ENCODE data around the gene ARHGAP22.

Gene ARHGAP22

DNA sequence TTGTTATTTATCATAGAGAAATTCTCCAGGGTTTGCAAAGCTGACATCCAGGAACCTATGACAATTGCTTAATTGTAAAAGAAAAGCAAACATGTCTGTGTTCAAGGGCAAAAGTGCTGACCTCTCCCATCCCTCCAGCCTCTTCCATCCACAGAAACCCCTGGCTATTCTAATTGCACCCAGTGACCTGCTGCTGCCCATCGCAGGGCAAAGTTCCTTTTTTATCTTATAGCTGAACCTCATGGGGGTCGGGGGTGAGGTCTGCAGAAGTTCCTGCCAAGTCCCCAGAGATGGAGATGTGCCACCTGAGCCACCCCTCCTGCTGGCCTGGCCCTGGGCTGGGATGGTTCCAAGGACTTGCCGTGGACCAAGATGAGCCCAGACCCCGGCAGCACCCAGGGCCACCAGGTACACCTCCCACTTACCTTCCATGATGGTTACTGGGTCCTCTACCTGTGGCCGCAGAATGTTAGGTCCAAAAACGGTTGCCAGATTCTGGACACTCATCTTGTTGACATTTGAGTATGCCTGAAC, 151.9 kb downstream of the ARHGAP22 start:
- no peak overlapping the region for H3K14ac ChIP-seq (ENCODE audit: low read length in 2 of 2)

DNA sequence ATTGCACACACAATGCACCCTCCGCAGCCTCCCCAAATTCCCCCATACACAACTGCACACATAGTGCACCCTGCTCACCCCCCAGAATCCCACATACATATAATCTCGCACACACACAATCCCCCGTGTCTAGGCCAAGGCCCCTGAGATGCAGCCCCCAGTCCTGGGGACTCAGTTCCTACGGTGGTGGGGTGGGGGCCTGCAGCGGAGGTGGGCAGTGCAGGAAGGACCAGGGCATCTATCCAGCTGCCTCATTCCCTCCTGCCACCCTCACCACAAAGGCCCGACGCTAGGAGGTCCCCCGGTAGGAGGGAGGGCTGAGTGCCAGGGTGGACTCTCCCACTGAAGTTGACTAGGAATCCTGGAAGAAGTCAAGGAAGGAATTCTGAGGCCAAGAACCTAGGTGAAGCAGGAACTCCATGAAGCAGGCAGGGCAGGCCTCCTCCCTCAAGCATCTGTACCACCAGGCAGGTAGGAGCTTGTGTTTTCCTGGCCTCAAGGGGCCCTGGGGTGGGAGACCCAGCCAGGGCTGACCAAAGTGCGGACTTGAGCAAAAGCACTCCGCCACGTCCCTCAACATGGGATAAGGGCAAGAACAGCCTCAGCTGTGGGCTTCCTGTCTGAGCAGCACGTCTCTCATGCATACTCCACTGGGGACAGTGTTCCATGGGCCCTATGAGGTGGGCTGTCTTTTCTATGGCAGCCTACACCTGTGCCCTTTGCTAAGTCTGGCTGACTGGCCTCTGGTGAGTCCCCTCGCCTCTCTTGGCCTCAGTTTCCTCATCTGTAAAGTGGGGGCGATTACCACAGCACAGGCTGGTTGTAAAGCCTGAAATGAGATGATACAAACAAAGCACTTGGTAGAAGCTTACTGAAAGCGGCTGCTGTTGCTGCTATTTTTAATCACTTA, 152.6 kb downstream of the ARHGAP22 start:
- no peak for DNase-seq
- Histone ChIP-seq H3K9me3 (ENCODE audit: control insufficient read depth, low read length) (no peaks in the 10 kb centered on the region), H3K4me3 (ENCODE audit: insufficient read depth in 1 of 2, low read depth in 1 of 2, low read length in 2 of 2) (no peak overlapping the region), H3K79me1 (replicated peaks; ENCODE audit: low read length, poor library complexity, severe bottlenecking) (peaks cover 3% of the 10 kb centered on the region), H2AK5ac (ENCODE audit: low read length, severe bottlenecking) (no peak overlapping the region), H3K9ac (ENCODE audit: low read length) (no peak overlapping the region), H2AFZ (ENCODE audit: low read depth, low read length) (no peak overlapping the region), H3K23ac (ENCODE audit: low read length in 2 of 2) (no peak overlapping the region), H2BK5ac (ENCODE audit: low read depth, low read length, poor library complexity, severe bottlenecking) (no peak overlapping the region), H2BK12ac (ENCODE audit: low read length in 2 of 2) (no peak overlapping the region), H3K14ac (ENCODE audit: low read length in 2 of 2) (no peak overlapping the region), H2BK120ac (ENCODE audit: low read depth, low read length) (no peak overlapping the region), H3K27me3 (ENCODE audit: control insufficient read depth in 1 of 2, insufficient read depth in 1 of 2, low read length in 2 of 2) (no peaks in the 10 kb centered on the region), H2BK15ac (ENCODE audit: low read depth, poor library complexity, severe bottlenecking) (no peak overlapping the region), H3K4me1 (ENCODE audit: control insufficient read depth, insufficient read depth, low read depth, low read length) (peaks cover 21% of the 10 kb centered on the region), H3K18ac (ENCODE audit: low read depth in 1 of 2, low read length in 2 of 2) (no peak overlapping the region), H3K36me3 (ENCODE audit: control insufficient read depth in 1 of 2, insufficient read depth in 2 of 2, low read depth in 1 of 2, low read length in 2 of 2) (peaks cover 45 to 80% of the 10 kb centered on the region in 2 experiments), H4K91ac (ENCODE audit: low read length) (no peak overlapping the region), H3K4ac (ENCODE audit: low read depth in 1 of 2, low read length in 2 of 2) (no peak overlapping the region), H3K27ac (ENCODE audit: low read length, poor library complexity, severe bottlenecking) (no peak overlapping the region), H4K8ac (ENCODE audit: low read length) (no peak overlapping the region), H3K4me2 (ENCODE audit: low read length, poor library complexity, severe bottlenecking) (no peak overlapping the region)
- WGBS: 98% methylated on average over 11 of the region's 15 CpGs

More for the DNA sequence above, 151.9 kb downstream of the ARHGAP22 start:
- peaks cover 3% of the 10 kb centered on the region for H3K79me1 ChIP-seq (replicated peaks; ENCODE audit: low read length, poor library complexity, severe bottlenecking)
- WGBS: 99% methylated on average over 6 of the region's 6 CpGs
- no peaks in the 10 kb centered on the region for H3K9me3 ChIP-seq (ENCODE audit: control insufficient read depth, low read length)
- H2AK5ac ChIP-seq (ENCODE audit: low read length, severe bottlenecking): no peak overlapping the region
- no peak overlapping the region for H2BK5ac ChIP-seq (ENCODE audit: low read depth, low read length, poor library complexity, severe bottlenecking)
- H3K4me2 ChIP-seq (ENCODE audit: low read length, poor library complexity, severe bottlenecking): no peak overlapping the region
- no peak overlapping the region for H2BK15ac ChIP-seq (ENCODE audit: low read depth, poor library complexity, severe bottlenecking)
- H3K4me3 ChIP-seq (ENCODE audit: insufficient read depth in 1 of 2, low read depth in 1 of 2, low read length in 2 of 2): no peak overlapping the region
- H3K4me1 ChIP-seq (ENCODE audit: control insufficient read depth, insufficient read depth, low read depth, low read length): peaks cover 24% of the 10 kb centered on the region
- no peak overlapping the region for H4K8ac ChIP-seq (ENCODE audit: low read length)
- H3K27ac ChIP-seq (ENCODE audit: low read length, poor library complexity, severe bottlenecking): no peak overlapping the region
- no peak overlapping the region for H3K4ac ChIP-seq (ENCODE audit: low read depth in 1 of 2, low read length in 2 of 2)
- no peak for DNase-seq
- no peak overlapping the region for H3K23ac ChIP-seq (ENCODE audit: low read length in 2 of 2)
- no peaks in the 10 kb centered on the region for H3K27me3 ChIP-seq (ENCODE audit: control insufficient read depth in 1 of 2, insufficient read depth in 1 of 2, low read length in 2 of 2)
- no peak overlapping the region for H4K91ac ChIP-seq (ENCODE audit: low read length)
- H3K9ac ChIP-seq (ENCODE audit: low read length): no peak overlapping the region
- peaks cover 45 to 74% of the 10 kb centered on the region in 2 experiments for H3K36me3 ChIP-seq (ENCODE audit: control insufficient read depth in 1 of 2, insufficient read depth in 2 of 2, low read depth in 1 of 2, low read length in 2 of 2)
- H3K18ac ChIP-seq (ENCODE audit: low read depth in 1 of 2, low read length in 2 of 2): no peak overlapping the region
- H2AFZ ChIP-seq (ENCODE audit: low read depth, low read length): no peak overlapping the region
- no peak overlapping the region for H2BK12ac ChIP-seq (ENCODE audit: low read length in 2 of 2)
- no peak overlapping the region for H2BK120ac ChIP-seq (ENCODE audit: low read depth, low read length)

DNA sequence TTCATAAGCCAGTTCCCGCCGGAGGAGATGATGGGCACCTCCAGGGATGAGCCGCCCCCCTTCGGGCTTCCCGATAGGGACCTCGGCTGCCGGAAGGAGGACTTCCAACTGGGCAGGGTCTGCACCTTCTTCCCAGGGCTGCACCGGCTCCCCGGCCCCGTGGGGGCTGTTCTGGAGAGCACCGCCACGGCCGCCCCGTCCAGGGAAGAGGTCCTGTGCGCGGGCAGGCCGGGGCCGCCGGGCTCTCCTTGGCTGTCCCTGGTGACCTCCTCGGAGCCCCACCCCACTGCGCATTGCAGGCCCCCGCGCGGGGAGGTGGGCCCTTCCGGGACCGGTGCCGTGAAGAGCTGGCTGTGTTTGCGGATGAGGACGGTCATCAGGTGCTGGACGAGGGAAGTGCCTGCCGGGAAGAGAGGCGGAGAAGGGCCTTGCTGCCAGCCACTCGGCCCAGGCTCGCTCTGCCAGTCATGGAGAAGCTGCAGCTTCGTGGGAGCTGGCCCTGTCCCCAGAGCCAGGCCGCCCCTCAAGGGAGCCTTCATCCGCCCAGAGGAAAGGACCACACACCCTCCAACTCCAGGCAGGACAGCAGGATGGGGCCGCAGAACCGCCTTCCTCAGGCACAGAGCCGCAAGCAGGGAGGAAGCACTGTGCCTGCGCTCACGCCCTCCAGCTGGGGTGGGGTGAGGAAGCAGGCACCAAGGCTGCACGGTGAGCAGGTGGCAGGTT, 154.0 kb downstream of the ARHGAP22 start:
- no peak overlapping the region for H2BK5ac ChIP-seq (ENCODE audit: low read depth, low read length, poor library complexity, severe bottlenecking)
- H3K4me2 ChIP-seq (ENCODE audit: low read length, poor library complexity, severe bottlenecking): no peak overlapping the region
- H3K27ac ChIP-seq (ENCODE audit: low read length, poor library complexity, severe bottlenecking): no peak overlapping the region
- no peak overlapping the region for H4K91ac ChIP-seq (ENCODE audit: low read length)
- H3K4me3 ChIP-seq (ENCODE audit: insufficient read depth in 1 of 2, low read depth in 1 of 2, low read length in 2 of 2): peak overlapping the region in 1 of 2 experiments; percentile 5
- H2AK5ac ChIP-seq (ENCODE audit: low read length, severe bottlenecking): no peak overlapping the region
- H4K8ac ChIP-seq (ENCODE audit: low read length): no peak overlapping the region
- H3K36me3 ChIP-seq (ENCODE audit: control insufficient read depth in 1 of 2, insufficient read depth in 2 of 2, low read depth in 1 of 2, low read length in 2 of 2): peaks cover 53 to 92% of the 10 kb centered on the region in 2 experiments
- no peak for DNase-seq
- WGBS: 98% methylated on average over 41 of the region's 43 CpGs
- H2AFZ ChIP-seq (ENCODE audit: low read depth, low read length): no peak overlapping the region
- H3K4ac ChIP-seq (ENCODE audit: low read depth in 1 of 2, low read length in 2 of 2): no peak overlapping the region
- H3K4me1 ChIP-seq (ENCODE audit: control insufficient read depth, insufficient read depth, low read depth, low read length): peaks cover 10% of the 10 kb centered on the region
- H3K9ac ChIP-seq (ENCODE audit: low read length): no peak overlapping the region
- H3K14ac ChIP-seq (ENCODE audit: low read length in 2 of 2): no peak overlapping the region
- no peaks in the 10 kb centered on the region for H3K9me3 ChIP-seq (ENCODE audit: control insufficient read depth, low read length)
- no peak overlapping the region for H2BK12ac ChIP-seq (ENCODE audit: low read length in 2 of 2)
- no peak overlapping the region for H2BK15ac ChIP-seq (ENCODE audit: low read depth, poor library complexity, severe bottlenecking)
- no peaks in the 10 kb centered on the region for H3K27me3 ChIP-seq (ENCODE audit: control insufficient read depth in 1 of 2, insufficient read depth in 1 of 2, low read length in 2 of 2)
- no peak overlapping the region for H3K23ac ChIP-seq (ENCODE audit: low read length in 2 of 2)
- peaks cover 2% of the 10 kb centered on the region for H3K79me1 ChIP-seq (replicated peaks; ENCODE audit: low read length, poor library complexity, severe bottlenecking)
- no peak overlapping the region for H3K18ac ChIP-seq (ENCODE audit: low read depth in 1 of 2, low read length in 2 of 2)
- no peak overlapping the region for H2BK120ac ChIP-seq (ENCODE audit: low read depth, low read length)

DNA sequence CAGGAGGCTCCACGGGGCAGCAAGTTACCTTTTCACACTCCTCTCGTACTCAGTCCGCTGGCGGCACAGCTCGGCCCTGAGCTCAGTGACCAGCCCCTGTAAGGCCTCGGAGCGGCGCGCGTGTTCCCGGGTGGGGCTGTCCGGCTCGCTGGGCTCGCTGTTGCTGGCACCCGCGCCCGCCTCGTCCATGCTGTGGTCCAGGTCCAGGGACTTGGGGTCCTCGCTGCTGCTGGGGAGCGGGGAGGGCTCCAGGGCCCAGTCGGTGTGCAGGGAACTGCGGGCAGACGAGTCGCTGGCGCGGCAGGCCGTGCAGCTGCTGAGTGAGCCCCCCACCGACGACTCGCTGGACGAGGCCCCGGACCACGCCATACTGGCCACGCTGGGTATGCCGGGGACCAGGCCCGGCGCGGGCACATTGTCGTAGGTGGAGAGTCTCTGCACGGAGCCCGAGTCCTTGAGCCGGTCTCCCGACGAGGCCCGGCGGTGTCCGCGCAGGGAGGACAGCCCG, 154.6 kb downstream of the ARHGAP22 start:
- Histone ChIP-seq H3K23ac (ENCODE audit: low read length in 2 of 2) (no peak overlapping the region), H3K9ac (ENCODE audit: low read length) (no peak overlapping the region), H2BK15ac (ENCODE audit: low read depth, poor library complexity, severe bottlenecking) (no peak overlapping the region), H2BK120ac (ENCODE audit: low read depth, low read length) (no peak overlapping the region), H3K4me1 (ENCODE audit: control insufficient read depth, insufficient read depth, low read depth, low read length) (peaks cover 12% of the 10 kb centered on the region), H3K4me2 (ENCODE audit: low read length, poor library complexity, severe bottlenecking) (no peak overlapping the region), H3K4ac (ENCODE audit: low read depth in 1 of 2, low read length in 2 of 2) (no peak overlapping the region), H3K36me3 (ENCODE audit: control insufficient read depth in 1 of 2, insufficient read depth in 2 of 2, low read depth in 1 of 2, low read length in 2 of 2) (peaks cover 54 to 93% of the 10 kb centered on the region in 2 experiments), H2BK12ac (ENCODE audit: low read length in 2 of 2) (no peak overlapping the region), H3K79me1 (replicated peaks; ENCODE audit: low read length, poor library complexity, severe bottlenecking) (peaks cover 2% of the 10 kb centered on the region), H3K27me3 (ENCODE audit: control insufficient read depth in 1 of 2, insufficient read depth in 1 of 2, low read length in 2 of 2) (no peaks in the 10 kb centered on the region), H2AK5ac (ENCODE audit: low read length, severe bottlenecking) (no peak overlapping the region), H2AFZ (ENCODE audit: low read depth, low read length) (no peak overlapping the region), H4K91ac (ENCODE audit: low read length) (no peak overlapping the region), H3K14ac (ENCODE audit: low read length in 2 of 2) (no peak overlapping the region), H2BK5ac (ENCODE audit: low read depth, low read length, poor library complexity, severe bottlenecking) (no peak overlapping the region), H3K27ac (ENCODE audit: low read length, poor library complexity, severe bottlenecking) (no peak overlapping the region), H3K9me3 (ENCODE audit: control insufficient read depth, low read length) (no peaks in the 10 kb centered on the region), H3K18ac (ENCODE audit: low read depth in 1 of 2, low read length in 2 of 2) (no peak overlapping the region), H4K8ac (ENCODE audit: low read length) (no peak overlapping the region), H3K4me3 (ENCODE audit: insufficient read depth in 1 of 2, low read depth in 1 of 2, low read length in 2 of 2) (peak overlapping the region in 1 of 2 experiments; percentile 8)
- DNase-seq: no peak
- 98% methylated on average over 49 of the region's 49 CpGs for WGBS

All from mesenchymal stem cell (in vitro differentiated cells and primary cell).